Upper lobe of left lung (tissue), 6 donors: Measurements from ENCODE around the gene MAPKBP1. TPM values are rescaled to one million over a fixed set of nuclear protein-coding genes. Genes with fewer than 3 reads are reported as not detected.

Experiments used
- ATAC-seq, 2 donors: fragments of 200-7000 bp; cut with Tn5 transposase; one replicate each; pipeline ENCODE4 v1.9.1; 2022; ENCODE audit warnings: mild to moderate bottlenecking in 2 of 2, moderate library complexity in 2 of 2; ENCODE audit not compliant: low FRiP score in 2 of 2
- DNase-seq, 2 donors: peaks; one replicate each; pipeline ENCODE4 v3.0.0-alpha.2; 2019 to 2020
- H3K27ac ChIP-seq, 4 donors: fragments of 200-600 bp; sonication (generic); one replicate each; pipeline ENCODE4 v1.5.1; 2016 to 2019
- H3K27me3 ChIP-seq, 4 donors: fragments of 200-600 bp; sonication (generic); one replicate each; pipeline ENCODE4 v1.5.1; 2017 to 2019
- H3K36me3 ChIP-seq, 4 donors: fragments of 200-600 bp; sonication (generic); one replicate each; pipeline ENCODE4 v1.5.1; 2016 to 2019
- H3K4me1 ChIP-seq, 4 donors: fragments of 200-600 bp; sonication (generic); one replicate each; pipeline ENCODE4 v1.5.1; 2018 to 2019
- H3K4me3 ChIP-seq, 4 donors: fragments of 200-600 bp; sonication (generic); one replicate each; pipeline ENCODE4 v1.5.1; 2017 to 2019; ENCODE audit warnings: mild to moderate bottlenecking in 2 of 4, moderate library complexity in 1 of 4
- H3K9me3 ChIP-seq, 4 donors: fragments of 200-600 bp; sonication (generic); one replicate each; pipeline ENCODE4 v1.5.1; 2018 to 2019
- CTCF ChIP-seq, 6 experiments: fragments of 450-650 bp in 4 of 6; fragments of 200-600 bp in 2 of 6; sonication (generic) in 2 of 6; IDR thresholded peaks; one replicate each; pipeline ENCODE4 v1.5.1; 2016 to 2019; ENCODE audit warnings: antibody characterized with exemption in 6 of 6
- EP300 ChIP-seq, 4 donors: sonication (generic); formaldehyde crosslinking; IDR thresholded peaks; one replicate each; pipeline ENCODE4 v1.5.1; 2017; ENCODE audit warnings: antibody characterized with exemption in 4 of 4, control low read depth in 2 of 4
- POLR2A ChIP-seq, 4 donors: fragments of 450-650 bp; IDR thresholded peaks; one replicate each; pipeline ENCODE4 v1.5.1; 2016 to 2017; ENCODE audit warnings: antibody characterized with exemption in 4 of 4, mild to moderate bottlenecking in 2 of 4
- POLR2AphosphoS5 ChIP-seq, 2 donors: sonication (generic); formaldehyde crosslinking; IDR thresholded peaks; one replicate each; pipeline ENCODE4 v1.5.1; 2017; ENCODE audit warnings: antibody characterized with exemption in 2 of 2
- WGBS, 2 donors: methylation state at CpG; one replicate each; pipeline ENCODE4 v1.1.5; 2017 to 2018; 5-methylcytosine and 5-hydroxymethylcytosine counted together
- total RNA-seq, 6 donors: library from RNA; depleted of rRNA in 4 of 6; stranded (reverse); fragments of >200 nt in 4 of 6; gene quantifications; one replicate each; pipeline versions ENCODE4 v1.1.0 to v1.2.1, GENCODE V29; 2016 to 2021
- donor health status: DM: no; HTN: no; CAD: no; lungs with moderate emphysema.
- donor health status: DM: no; HTN: yes; CAD: no; lungs with severe emphysema.

MAPKBP1 gene
- total RNA-seq, 6 donors from 2014 or later, result 12.8 to 83.8 (median 26.8) TPM

- no peak for DNase-seq
- no peaks in the 10 kb centered on the region for H3K36me3 ChIP-seq
- H3K27ac ChIP-seq, result peak overlapping the region; percentile 78 to 92 (median 88)
- TF ChIP-seq POLR2AphosphoS5 (IDR thresholded peaks at IDR 0.05) (no peak), EP300 (IDR thresholded peaks at IDR 0.05) (no peak), CTCF (IDR thresholded peaks at IDR 0.05) (no peak), POLR2A (IDR thresholded peaks at IDR 0.05) (no peak)
- WGBS, 2 donors, result 11 to 12% methylated on average over 16 to 19 of the region's 19 CpGs
- peaks cover 30 to 50% (median 38%) of the 10 kb centered on the region in 4 donors for H3K4me1 ChIP-seq
- H3K27me3 ChIP-seq, result no peaks in the 10 kb centered on the region
- peak overlapping the region; percentile 64 to 81 (median 73) for H3K4me3 ChIP-seq
- no peaks in the 10 kb centered on the region for H3K9me3 ChIP-seq
- ATAC-seq, result peak; percentile 16 to 51
Observed at GRCh38 chr15:41774882-41775417, 666 bp downstream of the MAPKBP1 start.

GRCh38 chr15:41775651-41776050 lies 1.4 kb downstream of the MAPKBP1 start:
- no peaks in the 10 kb centered on the region for H3K9me3 ChIP-seq
- no peak overlapping the region for H3K27ac ChIP-seq
- H3K4me1 ChIP-seq, result peaks cover 37 to 57% (median 45%) of the 10 kb centered on the region in 4 donors
- H3K27me3 ChIP-seq, result no peaks in the 10 kb centered on the region
- no peaks in the 10 kb centered on the region for H3K36me3 ChIP-seq
- ATAC-seq (no peak), DNase-seq (no peak)
- 49 to 51% methylated on average over 2 of the region's 2 CpGs for WGBS, 2 donors
- no peak for TF ChIP-seq POLR2A (IDR thresholded peaks at IDR 0.05)
- no peak for TF ChIP-seq EP300 (IDR thresholded peaks at IDR 0.05)
- no peak for TF ChIP-seq POLR2AphosphoS5 (IDR thresholded peaks at IDR 0.05)
- TF ChIP-seq CTCF (IDR thresholded peaks at IDR 0.05), result no peak
- H3K4me3 ChIP-seq, result peak overlapping the region; percentile 64 to 81 (median 73)

- Histone ChIP-seq H3K27ac (no peak overlapping the region), H3K9me3 (no peaks in the 10 kb centered on the region), H3K36me3 (no peaks in the 10 kb centered on the region), H3K27me3 (no peaks in the 10 kb centered on the region), H3K4me1 (peaks cover 40 to 59% (median 49%) of the 10 kb centered on the region in 4 donors), H3K4me3 (no peak overlapping the region)
- ATAC-seq, result no peak
- TF ChIP-seq POLR2A (IDR thresholded peaks at IDR 0.05) (no peak), POLR2AphosphoS5 (IDR thresholded peaks at IDR 0.05) (no peak), CTCF (IDR thresholded peaks at IDR 0.05) (no peak), EP300 (IDR thresholded peaks at IDR 0.05) (no peak)
- WGBS, 2 donors, result 65 to 78% methylated on average over 1 of the region's 1 CpG
- no peak for DNase-seq
Observed at GRCh38 chr15:41777421-41777973, 3.2 kb downstream of the MAPKBP1 start.

- WGBS, 2 donors, result 72% methylated on average over 1 of the region's 1 CpG
- ATAC-seq (no peak), DNase-seq (no peak)
- Histone ChIP-seq H3K4me3 (no peak overlapping the region), H3K36me3 (no peaks in the 10 kb centered on the region), H3K27ac (no peak overlapping the region), H3K4me1 (peaks cover 32 to 52% (median 42%) of the 10 kb centered on the region in 4 donors), H3K9me3 (no peaks in the 10 kb centered on the region), H3K27me3 (no peaks in the 10 kb centered on the region)
- no peak for TF ChIP-seq POLR2A (IDR thresholded peaks at IDR 0.05)
- TF ChIP-seq CTCF (IDR thresholded peaks at IDR 0.05), result no peak
- no peak for TF ChIP-seq EP300 (IDR thresholded peaks at IDR 0.05)
- TF ChIP-seq POLR2AphosphoS5 (IDR thresholded peaks at IDR 0.05), result no peak
Observed at GRCh38 chr15:41778521-41778920, 4.2 kb downstream of the MAPKBP1 start.
